Activated CD4-positive, alpha-beta T cell treated with anti-CD3 and anti-CD28 coated beads for 1 hour (primary cell): ENCODE results near the gene DDX41.

ENCODE experiments used
- DNase-seq: peaks from one replicate; pipeline ENCODE4 v3.0.0-alpha.2; 2020

Gene DDX41

GRCh38 chr5:177483042-177483441 lies 33.7 kb downstream of the DDX41 start:
- DNase-seq, result no peak

GRCh38 chr5:177482359-177482795 lies 34.4 kb downstream of the DDX41 start:
- no peak for DNase-seq

DNA sequence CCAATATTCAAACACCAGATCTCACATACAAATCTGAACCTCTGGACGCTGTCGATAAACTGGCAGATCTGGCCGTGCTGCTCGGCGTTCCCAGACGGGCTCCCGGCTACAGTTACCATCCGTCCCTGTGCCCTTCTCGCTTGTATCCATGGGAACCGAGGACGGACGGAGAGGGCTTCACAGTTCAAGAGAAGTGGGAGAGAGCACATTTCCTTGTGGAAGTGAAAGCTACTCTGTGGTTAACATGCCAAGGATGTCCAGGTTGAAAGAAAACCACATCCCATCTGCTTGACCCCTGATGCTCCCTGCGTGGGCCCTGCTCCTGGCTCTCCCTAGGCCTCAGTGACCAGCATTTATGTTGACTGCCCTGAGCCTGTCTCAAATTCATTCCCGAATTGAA lies 37.0 kb downstream of the DDX41 start:
- no peak for DNase-seq

- no peak for DNase-seq
Measured at GRCh38 chr5:177478711-177479646, 37.8 kb downstream of the DDX41 start.

DNA sequence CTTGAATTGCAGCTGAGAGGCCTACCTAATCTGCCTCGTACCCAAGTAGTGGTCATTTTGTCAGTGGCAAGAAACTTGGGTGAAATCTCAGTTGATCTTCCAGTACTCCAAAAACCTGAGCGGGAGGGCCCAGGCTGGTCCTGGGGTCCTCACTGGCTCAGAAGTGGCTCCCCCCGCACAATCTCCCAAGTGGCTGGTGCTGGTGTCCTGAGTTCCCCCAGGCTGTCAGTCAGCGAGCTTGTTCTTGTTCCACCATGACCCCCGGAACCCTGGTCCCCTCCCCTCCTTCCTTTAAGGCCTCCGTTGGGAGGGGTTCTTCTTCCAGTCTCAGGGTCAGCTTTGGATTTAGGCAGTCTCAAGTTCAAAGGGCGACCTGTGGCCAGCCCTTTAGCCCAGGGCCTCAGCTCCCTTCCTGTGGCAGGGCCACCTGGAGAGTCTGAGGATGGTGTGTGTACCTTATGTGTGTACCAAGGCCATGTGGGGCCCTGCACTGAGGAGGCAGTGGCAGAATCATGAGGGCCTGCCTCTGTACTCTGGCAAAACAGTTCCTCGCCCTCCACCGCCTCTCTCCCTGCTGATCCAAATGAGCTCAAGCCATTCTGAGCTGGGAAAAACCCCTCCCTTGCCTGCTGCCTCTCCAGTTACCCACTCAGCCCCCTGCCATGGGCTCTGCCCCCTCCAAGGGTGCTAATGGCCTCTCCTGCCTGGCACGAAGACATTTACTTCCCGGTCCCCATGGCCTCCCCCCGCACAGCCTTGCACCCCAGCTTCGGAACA lies 38.9 kb downstream of the DDX41 start:
- DNase-seq, result no peak

DNA sequence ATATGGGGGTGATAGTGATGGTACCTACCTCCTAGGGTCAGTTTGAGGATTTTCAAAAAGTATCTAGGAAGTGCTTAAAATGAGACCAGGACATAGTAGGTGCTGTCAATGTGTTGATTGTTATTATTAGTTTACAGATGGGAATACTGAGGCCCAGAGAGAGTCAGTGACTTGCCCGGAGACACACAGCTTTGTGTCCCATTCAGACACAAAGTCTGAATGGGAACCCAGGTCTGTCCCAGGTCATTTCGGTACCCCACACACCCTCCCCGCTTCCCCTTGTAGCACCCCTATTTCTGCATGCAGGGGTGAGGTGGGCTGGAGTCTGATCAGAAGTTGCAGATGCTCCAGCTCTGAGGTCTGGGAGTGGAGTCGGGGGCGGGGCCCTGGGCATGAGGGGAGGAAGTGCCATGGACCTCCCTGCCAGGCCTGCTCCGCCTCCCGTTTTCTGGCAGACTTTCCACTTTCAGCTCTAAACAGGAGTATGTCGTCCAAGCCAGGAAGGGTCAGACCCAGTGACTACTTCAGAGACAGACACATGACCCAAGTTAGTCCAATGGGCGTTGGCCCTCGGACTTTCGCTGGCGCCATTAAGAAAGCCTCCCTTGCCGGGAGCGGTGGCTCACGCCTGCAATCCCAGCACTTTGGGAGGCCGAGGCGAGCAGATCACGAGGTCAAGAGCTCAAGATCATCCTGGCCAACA lies 40.1 kb downstream of the DDX41 start:
- DNase-seq, result no peak

DNA sequence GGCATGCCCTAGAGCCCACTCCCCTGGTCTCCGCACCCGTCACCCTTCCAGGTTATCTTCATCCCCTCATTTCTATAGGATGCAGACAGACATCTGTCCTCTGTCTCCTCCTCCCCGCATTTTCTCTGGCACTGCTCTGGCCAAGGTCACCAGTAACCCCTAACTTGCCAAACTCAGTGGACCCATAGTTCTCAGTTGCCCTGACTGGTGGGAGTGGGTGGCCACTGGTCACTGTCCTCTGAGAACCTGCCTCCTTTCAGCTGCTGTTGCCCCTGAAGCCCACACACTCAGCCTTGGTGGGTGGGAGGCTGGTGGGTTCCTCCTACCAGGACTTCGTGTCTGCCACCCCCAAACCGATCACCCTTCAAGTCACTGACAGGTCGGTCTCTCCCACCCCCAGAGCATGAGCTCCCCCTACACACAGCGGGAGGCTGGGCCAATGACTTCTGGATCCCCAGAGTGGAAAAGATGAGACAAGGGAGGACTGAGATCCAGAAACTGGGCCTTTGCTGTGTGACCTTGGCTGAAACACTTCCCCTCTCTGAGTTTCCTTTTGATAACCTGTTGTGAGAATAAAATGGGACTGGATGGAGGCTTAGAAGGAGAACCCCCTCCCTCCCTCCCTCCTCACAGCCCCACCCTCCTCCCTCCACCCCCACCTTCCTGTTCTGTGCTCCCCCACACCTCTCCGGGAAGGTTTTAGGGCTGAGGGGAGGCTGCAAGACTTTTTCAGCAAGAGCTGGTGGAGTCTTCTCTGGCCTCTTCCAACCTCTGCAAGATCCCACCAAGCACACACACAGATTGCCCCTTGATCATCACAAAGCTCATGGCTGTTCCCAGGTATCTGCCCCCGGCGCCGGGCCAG lies 41.0 kb downstream of the DDX41 start:
- DNase-seq, result no peak

DNA sequence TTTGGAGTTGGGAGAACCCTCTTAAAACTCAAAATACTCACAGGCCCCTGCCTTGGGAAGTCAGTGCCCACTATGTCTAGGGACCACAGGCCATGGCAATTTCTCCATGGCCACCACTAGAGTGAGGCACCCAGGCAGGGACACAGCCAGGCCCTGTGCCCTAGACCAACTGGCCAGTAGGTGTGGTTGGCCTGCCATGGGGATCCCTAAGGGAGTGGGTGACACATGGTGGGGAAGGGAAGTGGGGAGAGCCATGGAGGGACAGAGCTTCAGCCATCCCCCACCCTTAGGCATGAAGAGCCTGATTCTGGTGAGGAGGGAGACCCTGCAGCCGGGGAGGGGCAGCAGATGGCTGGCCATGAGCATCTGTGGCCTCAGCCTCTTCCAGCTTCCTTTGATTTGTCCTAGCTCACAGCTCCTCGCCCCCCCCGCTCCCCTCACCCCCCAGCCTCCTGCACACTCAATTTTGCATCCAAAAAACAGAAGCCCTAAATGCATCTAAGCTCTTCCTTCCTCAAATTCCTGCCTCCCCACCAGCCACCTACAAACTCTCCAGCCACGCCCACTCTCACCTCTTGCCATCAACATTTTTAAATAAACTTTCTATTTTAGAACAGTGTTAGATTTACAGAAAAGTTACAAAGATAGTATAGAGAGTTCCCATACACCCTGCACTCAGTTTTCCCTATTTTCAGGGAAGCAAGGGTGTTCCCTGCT lies 41.8 kb downstream of the DDX41 start:
- no peak for DNase-seq

- DNase-seq, result no peak
Measured at GRCh38 chr5:177474002-177474476, 42.7 kb downstream of the DDX41 start.

DNA sequence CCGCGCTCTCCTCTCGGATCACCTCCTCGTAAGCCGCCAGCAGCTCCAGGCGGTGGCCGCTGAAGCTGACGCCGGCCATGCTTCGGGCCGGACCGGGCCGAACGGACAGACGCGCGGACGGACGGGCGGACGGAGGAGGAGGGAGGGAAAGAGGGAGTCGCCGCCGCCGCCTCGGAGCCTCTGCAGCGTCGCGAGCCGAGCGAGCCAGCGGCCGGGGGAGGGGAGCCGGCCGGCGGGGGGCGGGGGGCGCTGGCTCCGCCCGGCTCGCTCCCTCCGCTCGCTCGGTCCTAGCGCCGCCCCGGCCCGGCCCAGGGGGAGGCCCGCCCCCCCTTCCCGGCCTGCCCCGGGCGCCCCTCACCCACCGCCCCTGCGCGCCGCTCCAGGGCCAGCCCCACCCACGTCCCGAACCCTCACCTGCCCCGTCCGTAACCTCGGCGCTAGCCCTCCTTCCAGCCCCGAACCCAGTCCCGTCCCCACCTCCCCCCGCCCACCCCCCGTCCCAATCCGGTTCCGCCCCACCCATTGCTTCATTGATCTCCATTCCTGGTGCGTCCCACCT lies 43.2 kb downstream of the DDX41 start, which contains the start of gene DBN1:
TSS of gene DBN1 (minus strand) at position 192 of the 559 bp plus-strand sequence. CDS start at position 79, 113 bp downstream.
- DNase-seq, result no peak

- no peak for DNase-seq
Measured at GRCh38 chr5:177472460-177473442, 44.0 kb downstream of the DDX41 start.

DNA sequence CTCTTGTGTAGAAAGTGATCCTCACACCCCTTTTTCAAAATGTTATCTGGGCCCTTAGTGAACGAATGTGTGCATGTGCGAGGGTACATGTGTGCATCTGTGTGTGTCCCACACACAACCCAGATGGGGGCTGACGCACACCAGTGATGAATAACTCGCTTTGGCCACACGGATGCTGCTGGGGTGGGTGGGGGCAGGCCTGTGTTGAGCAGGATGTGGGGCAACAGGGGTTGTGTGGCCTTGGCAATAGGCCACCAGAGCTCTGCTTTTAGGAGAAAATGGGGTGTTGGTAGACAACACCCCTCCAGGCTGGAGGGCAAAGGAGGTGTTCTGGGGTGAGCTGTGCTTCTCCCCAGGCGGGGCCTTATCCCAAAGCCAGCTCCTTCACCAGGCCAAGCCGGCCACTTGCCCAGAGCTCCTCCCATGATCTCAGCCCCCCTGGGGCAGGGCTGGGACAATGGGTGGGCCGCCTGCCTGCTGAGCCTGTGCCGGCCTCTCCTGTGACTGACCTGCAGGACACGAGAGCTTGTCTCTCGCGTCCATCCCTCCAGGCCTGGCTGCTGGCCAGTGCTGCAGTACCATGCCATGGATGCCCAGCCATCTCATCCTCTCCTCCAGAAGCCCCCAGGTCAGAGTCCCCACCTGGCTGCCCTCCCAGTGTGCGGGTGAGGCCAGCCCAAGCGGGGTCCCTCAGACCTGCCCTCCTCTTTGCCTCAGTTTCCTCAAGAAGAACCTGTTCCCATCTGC lies 45.0 kb downstream of the DDX41 start:
- DNase-seq, result no peak

GRCh38 chr5:177470759-177471536 lies 45.8 kb downstream of the DDX41 start:
- DNase-seq, result no peak

- no peak for DNase-seq
Measured at GRCh38 chr5:177469750-177470525, 46.8 kb downstream of the DDX41 start.

GRCh38 chr5:177468685-177469628 lies 47.8 kb downstream of the DDX41 start:
- no peak for DNase-seq

DNA sequence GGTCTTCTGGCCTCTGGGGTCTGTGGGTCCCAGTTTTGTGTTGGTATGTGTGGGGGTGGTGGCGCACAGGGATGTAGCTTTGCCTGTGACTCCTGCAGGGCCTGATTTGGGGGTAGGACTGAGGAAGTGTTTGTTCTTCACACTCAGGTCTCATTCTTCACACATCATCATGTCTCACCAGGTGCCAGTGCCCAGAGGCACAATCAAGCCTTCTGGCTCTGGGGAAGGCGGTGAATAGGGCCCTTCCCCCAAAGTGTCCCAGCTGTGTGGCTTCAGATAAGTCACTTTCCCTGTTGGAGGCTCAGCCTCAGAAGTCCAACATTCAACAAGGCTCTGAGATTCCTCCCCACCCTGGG lies 48.5 kb downstream of the DDX41 start:
- DNase-seq, result no peak
